Measurements from ENCODE around the gene CD40.

GRCh38 chr20:46088409-46089166 is 29.5 kb upstream of the CD40 start:
- TF ChIP-seq EZH2phosphoT487 (IDR thresholded peaks at IDR 0.05; ENCODE audit: insufficient read depth, low read depth) (no peak), EZH2 (IDR thresholded peaks at IDR 0.05; ENCODE audit: insufficient read depth, poor library complexity, severe bottlenecking) (no peak)

Data from GM23248 (cell line).